GM19240 (cell line): ENCODE data around the gene SLC18B1.
"Not testable (repeated sequence)": the region's sequence is repeated elsewhere in the genome, so short reads cannot be mapped to it uniquely, and the experiment has no call there.

Experiments
- DNase-seq: peaks from one replicate; pipeline ENCODE4 v3.0.0; 2011; ENCODE audit warnings: low spot score; ENCODE audit not compliant: insufficient read length

SLC18B1 gene

GRCh38 chr6:132800656-132801055, 2.2 kb upstream of the SLC18B1 start:
- DNase-seq = no peak

GRCh38 chr6:132798869-132799538, 567 bp upstream of the SLC18B1 start:
- DNase-seq = peak; percentile 14

GRCh38 chr6:132795461-132795860, 3.0 kb downstream of the SLC18B1 start:
- DNase-seq = no peak

- DNase-seq = no peak
Measured at GRCh38 chr6:132792510-132792909, 5.9 kb downstream of the SLC18B1 start.

- DNase-seq = no peak
Measured at GRCh38 chr6:132790450-132790849, 8.0 kb downstream of the SLC18B1 start.

- no peak for DNase-seq
Measured at GRCh38 chr6:132789396-132789776, 9.1 kb downstream of the SLC18B1 start.

GRCh38 chr6:132788658-132789395, 9.6 kb downstream of the SLC18B1 start:
- DNase-seq = no peak

GRCh38 chr6:132785936-132786335, 12.5 kb downstream of the SLC18B1 start:
- DNase-seq = no peak

GRCh38 chr6:132780770-132781371, 17.6 kb downstream of the SLC18B1 start:
- DNase-seq = no peak

- DNase-seq = not testable (repeated sequence)
Measured at GRCh38 chr6:132777881-132778280, 20.6 kb downstream of the SLC18B1 start.

GRCh38 chr6:132768051-132768517, 30.4 kb downstream of the SLC18B1 start:
- DNase-seq = no peak

GRCh38 chr6:132765560-132765959, 32.9 kb downstream of the SLC18B1 start:
- DNase-seq = no peak

- DNase-seq = no peak
Measured at GRCh38 chr6:132764370-132764769, 34.1 kb downstream of the SLC18B1 start.

GRCh38 chr6:132763269-132763668, 35.2 kb downstream of the SLC18B1 start:
- DNase-seq = peak; percentile 52

- no peak for DNase-seq
Measured at GRCh38 chr6:132760256-132760655, 38.2 kb downstream of the SLC18B1 start.

GRCh38 chr6:132758689-132759088, 39.7 kb downstream of the SLC18B1 start:
- DNase-seq = no peak

- no peak for DNase-seq
Measured at GRCh38 chr6:132752255-132752654, 46.2 kb downstream of the SLC18B1 start.

- no peak for DNase-seq
Measured at GRCh38 chr6:132751828-132752227, 46.6 kb downstream of the SLC18B1 start.

- DNase-seq = no peak
Measured at GRCh38 chr6:132751306-132751705, 47.1 kb downstream of the SLC18B1 start.

GRCh38 chr6:132750455-132751248, 47.8 kb downstream of the SLC18B1 start:
- DNase-seq = no peak

- DNase-seq = no peak
Measured at GRCh38 chr6:132749111-132749510, 49.3 kb downstream of the SLC18B1 start.

GRCh38 chr6:132748446-132748845, 50.0 kb downstream of the SLC18B1 start:
- no peak for DNase-seq
